ENCODE data around the gene IKZF1. TPM values are rescaled to one million over a fixed set of nuclear protein-coding genes. Genes with fewer than 3 reads are reported as not detected.

The IKZF1 gene
- total RNA-seq, 2 donors from 2014 or later: 24.4 to 57.8 TPM

DNA sequence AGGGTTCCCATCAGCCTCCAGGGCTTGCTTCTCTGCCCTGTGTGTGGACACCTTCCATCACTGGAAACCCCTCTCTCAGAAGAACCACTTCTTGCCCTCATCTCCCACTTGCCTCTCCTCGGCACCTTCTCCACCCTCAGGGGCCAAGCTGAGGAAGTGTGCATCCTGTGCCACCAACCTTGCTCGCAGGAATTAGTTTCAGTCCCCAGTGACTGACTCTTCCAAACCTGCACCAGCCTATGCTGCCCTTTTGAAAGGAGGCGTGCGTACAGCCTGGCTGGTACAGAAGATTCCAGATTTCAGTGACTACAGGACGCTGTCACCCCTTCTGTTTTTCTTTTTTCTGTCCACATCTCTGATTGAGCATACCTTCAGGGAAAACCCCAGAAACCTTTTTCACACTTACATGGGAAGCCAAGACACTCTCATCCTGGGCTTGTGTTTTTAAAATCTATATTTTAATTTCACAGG, 67.1 kb downstream of the IKZF1 start:
- no peak for DNase-seq (ENCODE audit: low spot score)
- no peak for ATAC-seq (ENCODE audit: insufficient number of reproducible peaks, low FRiP score, low read depth)
- Histone ChIP-seq H3K9me3 (no peaks in the 10 kb centered on the region), H3K36me3 (no peaks in the 10 kb centered on the region), H3K27ac (no peak overlapping the region), H3K4me3 (no peak overlapping the region), H3K27me3 (replicated peaks; ENCODE audit: insufficient read depth) (no peaks in the 10 kb centered on the region), H3K4me1 (ENCODE audit: control insufficient read depth in 1 of 2, low read depth in 2 of 2) (no peaks in the 10 kb centered on the region)
- no peak for TF ChIP-seq CTCF (IDR thresholded peaks at IDR 0.05)

- Histone ChIP-seq H3K27ac (no peak overlapping the region), H3K4me3 (no peak overlapping the region), H3K9me3 (no peaks in the 10 kb centered on the region), H3K27me3 (replicated peaks; ENCODE audit: insufficient read depth) (no peaks in the 10 kb centered on the region), H3K4me1 (ENCODE audit: control insufficient read depth in 1 of 2, low read depth in 2 of 2) (no peaks in the 10 kb centered on the region), H3K36me3 (no peaks in the 10 kb centered on the region)
- TF ChIP-seq CTCF (IDR thresholded peaks at IDR 0.05): no peak
- DNase-seq (ENCODE audit: low spot score): no peak
- ATAC-seq (ENCODE audit: insufficient number of reproducible peaks, low FRiP score, low read depth): no peak
Measured at GRCh38 chr7:50372923-50373322, 68.4 kb downstream of the IKZF1 start.

DNA sequence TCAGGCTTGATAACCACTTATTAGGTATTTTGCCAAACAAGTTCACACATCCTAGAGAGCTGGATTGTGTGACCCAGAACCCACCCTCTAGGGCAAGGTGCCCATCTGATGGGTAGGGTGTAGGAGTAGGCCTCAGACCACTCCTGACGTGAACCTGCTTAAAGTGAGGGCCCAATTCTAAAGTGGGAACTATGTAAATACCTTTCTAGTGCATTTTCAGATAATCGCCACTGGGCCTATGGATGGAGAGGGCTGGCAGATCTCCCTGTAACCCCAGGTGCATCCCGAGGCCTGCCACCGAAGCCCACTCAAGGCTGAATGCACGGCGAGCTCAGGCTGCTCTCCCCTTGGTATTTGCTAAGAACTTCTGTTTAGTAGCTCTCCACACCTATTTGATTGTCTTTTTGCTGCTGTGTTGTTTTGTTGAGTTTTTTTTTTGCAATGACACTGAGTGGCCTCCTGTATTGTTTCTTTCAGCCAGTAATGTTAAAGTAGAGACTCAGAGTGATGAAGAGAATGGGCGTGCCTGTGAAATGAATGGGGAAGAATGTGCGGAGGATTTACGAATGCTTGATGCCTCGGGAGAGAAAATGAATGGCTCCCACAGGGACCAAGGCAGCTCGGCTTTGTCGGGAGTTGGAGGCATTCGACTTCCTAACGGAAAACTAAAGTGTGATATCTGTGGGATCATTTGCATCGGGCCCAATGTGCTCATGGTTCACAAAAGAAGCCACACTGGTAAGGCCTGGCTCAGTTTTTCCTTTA, 71.7 kb downstream of the IKZF1 start:
- Histone ChIP-seq H3K4me1 (ENCODE audit: control insufficient read depth in 1 of 2, low read depth in 2 of 2) (no peaks in the 10 kb centered on the region), H3K27ac (no peak overlapping the region), H3K9me3 (no peaks in the 10 kb centered on the region), H3K36me3 (no peaks in the 10 kb centered on the region), H3K4me3 (no peak overlapping the region), H3K27me3 (replicated peaks; ENCODE audit: insufficient read depth) (no peaks in the 10 kb centered on the region)
- DNase-seq (ENCODE audit: low spot score) (no peak), ATAC-seq (ENCODE audit: insufficient number of reproducible peaks, low FRiP score, low read depth) (no peak)
- TF ChIP-seq CTCF (IDR thresholded peaks at IDR 0.05): no peak

- DNase-seq (ENCODE audit: low spot score): no peak
- no peaks in the 10 kb centered on the region for H3K9me3 ChIP-seq
- no peak for TF ChIP-seq CTCF (IDR thresholded peaks at IDR 0.05)
- H3K27ac ChIP-seq: no peak overlapping the region
- no peak overlapping the region for H3K4me3 ChIP-seq
- no peaks in the 10 kb centered on the region for H3K27me3 ChIP-seq (replicated peaks; ENCODE audit: insufficient read depth)
- no peaks in the 10 kb centered on the region for H3K36me3 ChIP-seq
- no peaks in the 10 kb centered on the region for H3K4me1 ChIP-seq (ENCODE audit: control insufficient read depth in 1 of 2, low read depth in 2 of 2)
- no peak for ATAC-seq (ENCODE audit: insufficient number of reproducible peaks, low FRiP score, low read depth)
Measured at GRCh38 chr7:50377356-50377755, 72.8 kb downstream of the IKZF1 start.

GRCh38 chr7:50379082-50379481, 74.6 kb downstream of the IKZF1 start:
- Histone ChIP-seq H3K4me3 (no peak overlapping the region), H3K9me3 (no peaks in the 10 kb centered on the region), H3K27ac (no peak overlapping the region), H3K4me1 (ENCODE audit: control insufficient read depth in 1 of 2, low read depth in 2 of 2) (no peaks in the 10 kb centered on the region), H3K27me3 (replicated peaks; ENCODE audit: insufficient read depth) (no peaks in the 10 kb centered on the region), H3K36me3 (no peaks in the 10 kb centered on the region)
- DNase-seq (ENCODE audit: low spot score) (no peak), ATAC-seq (ENCODE audit: insufficient number of reproducible peaks, low FRiP score, low read depth) (no peak)
- no peak for TF ChIP-seq CTCF (IDR thresholded peaks at IDR 0.05)
